H1 (cell line): Measurements from ENCODE around the gene PPP1CC. TPM values are rescaled to one million over a fixed set of nuclear protein-coding genes. Genes with fewer than 3 reads are reported as not detected.

ENCODE experiments used
- CTCF ChIA-PET: fragments of 300-600 bp; sonication (Branson Sonifier 250); formaldehyde crosslinking; loops from one replicate; lab custom pipeline; 2021; ENCODE audit not compliant: partially characterized antibody; lab: Charles Lee
- POLR2A ChIA-PET: fragments of 300-600 bp; sonication (Branson Sonifier 250); formaldehyde crosslinking; loops from one replicate; lab custom pipeline; 2021; ENCODE audit warnings: inconsistent platforms; ENCODE audit not compliant: partially characterized antibody; lab: Charles Lee
- DNase-seq, 2 experiments: peaks; one replicate each; pipeline versions ENCODE4 v3.0.0 to v3.0.0-alpha.2; 2010 to 2022; ENCODE audit warnings: low spot score in 2 of 2, low read depth in 1 of 2, mixed read lengths in 1 of 2
- FAIRE-seq: peaks from 2 replicates; lab custom pipeline; 2011; peaks lifted over from hg19 to GRCh38; lab: Jason Lieb, UNC
- H2AFZ ChIP-seq: 2 replicates; pipeline ENCODE4 v1.8.1; 2012; ENCODE audit warnings: low read length, inconsistent platforms
- H2AK5ac ChIP-seq: 2 replicates; pipeline ENCODE4 v1.6.1; 2013; ENCODE audit warnings: low read depth, low read length
- H2BK120ac ChIP-seq: replicated peaks from 2 replicates; pipeline ENCODE3; 2013; ENCODE audit warnings: low read depth, low read length, inconsistent platforms
- H2BK12ac ChIP-seq: 2 replicates; pipeline ENCODE4 v1.6.1; 2013; ENCODE audit warnings: low read depth, low read length
- H2BK15ac ChIP-seq: 2 replicates; pipeline ENCODE4 v1.6.1; 2013; ENCODE audit warnings: low read length
- H2BK20ac ChIP-seq: 2 replicates; pipeline ENCODE4 v1.6.1; 2013; ENCODE audit warnings: low read length
- H2BK5ac ChIP-seq: 2 replicates; pipeline ENCODE4 v1.6.1; 2013; ENCODE audit warnings: low read depth, low read length
- H3K14ac ChIP-seq: 2 replicates; pipeline ENCODE4 v1.6.1; 2013; ENCODE audit warnings: inconsistent platforms; ENCODE audit not compliant: insufficient read length
- H3K18ac ChIP-seq: 2 replicates; pipeline ENCODE4 v1.6.1; 2013; ENCODE audit warnings: low read length; ENCODE audit errors: extremely low read depth
- H3K23ac ChIP-seq: 2 replicates; pipeline ENCODE4 v1.6.1; 2013; ENCODE audit warnings: inconsistent platforms; ENCODE audit not compliant: insufficient read length
- H3K23me2 ChIP-seq: 2 replicates; pipeline ENCODE4 v1.6.1; 2013; ENCODE audit warnings: low read depth, low read length
- H3K27ac ChIP-seq: 2 replicates; pipeline ENCODE4 v1.6.1; 2011; ENCODE audit warnings: low read depth, low read length, inconsistent platforms
- H3K27me3 ChIP-seq, 4 experiments: replicated peaks in 1 of 4; 1 replicate in 1 of 4; 2 replicates in 3 of 4; pipeline versions ENCODE4 v1.6.1 to v1.8.1; 2011 to 2013; ENCODE audit warnings: low read length in 3 of 4, mild to moderate bottlenecking in 3 of 4, inconsistent platforms in 2 of 4, mixed read lengths in 2 of 4, moderate library complexity in 1 of 4; ENCODE audit not compliant: control insufficient read depth in 3 of 4, insufficient read depth in 3 of 4; ENCODE audit errors: extremely low read depth in 1 of 4
- H3K36me3 ChIP-seq, 4 experiments: 2 replicates each; pipeline versions ENCODE4 v1.6.1 to v1.8.1; 2011 to 2013; ENCODE audit warnings: mild to moderate bottlenecking in 4 of 4, low read length in 3 of 4, moderate library complexity in 2 of 4, control low read depth in 1 of 4, inconsistent platforms in 1 of 4; ENCODE audit not compliant: insufficient read depth in 4 of 4, control insufficient read depth in 2 of 4
- H3K4ac ChIP-seq: replicated peaks from 2 replicates; pipeline ENCODE3; 2013; ENCODE audit warnings: low read length, low read depth, mixed read lengths, inconsistent platforms; ENCODE audit not compliant: insufficient read length
- H3K4me1 ChIP-seq, 4 experiments: replicated peaks in 1 of 4; 1 replicate in 1 of 4; 2 replicates in 3 of 4; pipeline versions ENCODE4 v1.6.1 to v1.8.1; 2011 to 2013; ENCODE audit warnings: low read length in 3 of 4, inconsistent platforms in 2 of 4, mixed read lengths in 1 of 4; ENCODE audit not compliant: insufficient read depth in 4 of 4, control insufficient read depth in 3 of 4
- H3K4me2 ChIP-seq, 2 experiments: 2 replicates each; pipeline versions ENCODE4 v1.6.1 to v1.8.1; 2011 to 2013; ENCODE audit warnings: low read depth in 2 of 2, low read length in 2 of 2, control low read depth in 1 of 2, inconsistent platforms in 1 of 2, mild to moderate bottlenecking in 1 of 2; ENCODE audit not compliant: insufficient read depth in 1 of 2
- H3K4me3 ChIP-seq, 4 experiments: fragments of 200-600, 300-600 bp in 1 of 4; sonication (generic), shearing (Covaris generic), sonication (Bioruptor Twin) in 1 of 4; 2 replicates each; pipeline versions ENCODE4 v1.5.1 to v1.8.1; 2011 to 2016; ENCODE audit warnings: low read length in 4 of 4, low read depth in 3 of 4, control low read depth in 2 of 4, inconsistent platforms in 2 of 4, mild to moderate bottlenecking in 2 of 4, mixed read lengths in 1 of 4, moderate library complexity in 1 of 4; ENCODE audit not compliant: insufficient read depth in 2 of 4; ENCODE audit errors: extremely low read depth in 1 of 4
- H3K56ac ChIP-seq: replicated peaks from 2 replicates; pipeline ENCODE3; 2013; ENCODE audit warnings: low read depth, mild to moderate bottlenecking, mixed read lengths, low read length, inconsistent platforms; ENCODE audit not compliant: insufficient read length
- H3K79me1 ChIP-seq: 2 replicates; pipeline ENCODE4 v1.6.1; 2013; ENCODE audit warnings: low read depth, low read length, control low read depth
- H3K79me2 ChIP-seq, 2 experiments: 2 replicates each; pipeline versions ENCODE4 v1.6.1 to v1.8.1; 2012 to 2013; ENCODE audit warnings: low read length in 2 of 2, mild to moderate bottlenecking in 2 of 2, inconsistent platforms in 1 of 2; ENCODE audit not compliant: insufficient read depth in 2 of 2, control insufficient read depth in 1 of 2
- H3K9ac ChIP-seq, 4 experiments: replicated peaks in 1 of 4; 1 replicate in 1 of 4; 2 replicates in 3 of 4; pipeline versions ENCODE4 v1.6.1 to v1.8.1; 2011 to 2013; ENCODE audit warnings: low read depth in 3 of 4, low read length in 3 of 4, control low read depth in 2 of 4, mild to moderate bottlenecking in 2 of 4, moderate library complexity in 2 of 4, inconsistent platforms in 1 of 4; ENCODE audit errors: extremely low read depth in 1 of 4
- H3K9me3 ChIP-seq, 2 experiments: 2 replicates each; pipeline versions ENCODE4 v1.6.1 to v1.8.1; 2012 to 2013; ENCODE audit warnings: mild to moderate bottlenecking in 2 of 2, moderate library complexity in 2 of 2, control low read depth in 1 of 2, inconsistent platforms in 1 of 2, low read depth in 1 of 2, low read length in 1 of 2, mixed read lengths in 1 of 2; ENCODE audit not compliant: insufficient read depth in 2 of 2
- H4K20me1 ChIP-seq, 2 experiments: replicated peaks in 1 of 2; 2 replicates each; pipeline versions ENCODE3 to v1.8.1; 2011 to 2013; ENCODE audit warnings: inconsistent platforms in 2 of 2, low read length in 2 of 2, mild to moderate bottlenecking in 1 of 2; ENCODE audit not compliant: insufficient read depth in 2 of 2, control insufficient read depth in 1 of 2
- H4K5ac ChIP-seq: 2 replicates; pipeline ENCODE4 v1.6.1; 2013; ENCODE audit warnings: low read length, low read depth, mixed read lengths, inconsistent platforms; ENCODE audit not compliant: insufficient read length
- H4K8ac ChIP-seq: 2 replicates; pipeline ENCODE4 v1.8.0; 2013; ENCODE audit warnings: mild to moderate bottlenecking, moderate library complexity, low read length, inconsistent platforms; ENCODE audit not compliant: insufficient read depth; ENCODE audit errors: extremely low read depth
- H4K91ac ChIP-seq: replicated peaks from 2 replicates; pipeline ENCODE3; 2013; ENCODE audit warnings: low read length, mixed read lengths, inconsistent platforms; ENCODE audit not compliant: insufficient read length
- KDM5A ChIP-seq: fragments of 200-600 bp; IDR thresholded peaks from 2 replicates; pipeline ENCODE4 v1.7.1; 2012; ENCODE audit warnings: mild to moderate bottlenecking, low read length, inconsistent platforms, mixed read lengths
- WGBS, 2 experiments: shearing (Covaris generic) in 1 of 2; methylation state at CpG; one replicate each; pipeline versions ENCODE4 v1.1.6 to v1.1.7; 2013 to 2015; ENCODE audit warnings: low lambda C conversion rate in 2 of 2, mixed read lengths in 2 of 2, inconsistent platforms in 1 of 2, low coverage in 1 of 2, missing lambda C conversion rate in 1 of 2; ENCODE audit not compliant: insufficient replicate concordance in 2 of 2, insufficient coverage in 1 of 2, insufficient read length in 1 of 2; ENCODE audit errors: extremely low coverage in 1 of 2, missing lambda C conversion rate in 1 of 2; 5-methylcytosine and 5-hydroxymethylcytosine counted together
- polyA plus RNA-seq, 7 experiments: library from polyadenylated mRNA; depleted of rRNA in 3 of 7; stranded (reverse) in 5 of 7; unstranded in 2 of 7; fragments of >200 nt in 5 of 7; fragments of 200-250 nt in 2 of 7; gene quantifications; 1 replicate in 5 of 7; 2 replicates in 1 of 7; 4 replicates in 1 of 7; pipeline versions ENCODE4 v1.2.1 to v1.2.3, GENCODE V29; 2011 to 2013; ENCODE audit warnings: missing spikeins in 2 of 7, mixed read lengths in 2 of 7
- total RNA-seq: library from RNA; stranded (reverse); fragmentation: NEBNext Ultra II Directional; extraction: Animal tissue kit (Norgen Biotek cat#: 25700); gene quantifications from 2 replicates; pipeline ENCODE4 v1.2.1, GENCODE V29; 2021

The PPP1CC gene
- total and polyA plus RNA-seq, 2 of the 8 experiments (the other 6 are each of a cell fraction or from before 2014, with no cell fraction given): 193 to 350 TPM

GRCh38 chr12:110780448-110780847, 37.8 kb upstream of the PPP1CC start:
- 93% methylated on average over 4 of the region's 4 CpGs; no CpG with 5 or more reads in 1 of the 2 experiments for WGBS, 2 experiments
- no peaks in the 10 kb centered on the region for H3K9me3 ChIP-seq
- no peak overlapping the region for H3K4me3 ChIP-seq
- no peak overlapping the region for H4K91ac ChIP-seq
- no peaks in the 10 kb centered on the region for H3K36me3 ChIP-seq
- no peak overlapping the region for H2BK15ac ChIP-seq
- H2AFZ ChIP-seq: no peak overlapping the region
- H3K4ac ChIP-seq: no peak overlapping the region
- H3K4me2 ChIP-seq: no peak overlapping the region
- FAIRE-seq (no peak), DNase-seq (no peak)
- H3K27ac ChIP-seq: no peak overlapping the region
- H3K23me2 ChIP-seq: no peaks in the 10 kb centered on the region
- no peaks in the 10 kb centered on the region for H3K27me3 ChIP-seq
- H3K4me1 ChIP-seq: peaks cover 0 to 3% (median 0%) of the 10 kb centered on the region in 4 experiments; a peak in 2 of 7 replicates
- H2BK5ac ChIP-seq: no peak overlapping the region
- no peaks in the 10 kb centered on the region for H4K20me1 ChIP-seq
- no peak overlapping the region for H4K5ac ChIP-seq
- H3K23ac ChIP-seq: no peak overlapping the region
- no peak overlapping the region for H2BK12ac ChIP-seq
- H2AK5ac ChIP-seq: no peak overlapping the region
- H3K79me1 ChIP-seq: no peaks in the 10 kb centered on the region
- no peak overlapping the region for H2BK20ac ChIP-seq
- CTCF ChIA-PET: no interaction called here
- H3K9ac ChIP-seq: no peak overlapping the region
- POLR2A ChIA-PET: no interaction called here
- no peak for TF ChIP-seq KDM5A
- no peak overlapping the region for H2BK120ac ChIP-seq
- H4K8ac ChIP-seq: no peak overlapping the region
- no peak overlapping the region for H3K18ac ChIP-seq
- no peaks in the 10 kb centered on the region for H3K79me2 ChIP-seq
- no peak overlapping the region for H3K14ac ChIP-seq
- no peak overlapping the region for H3K56ac ChIP-seq
